Measurements from ENCODE around the gene B3GLCT.

GRCh38 chr13:31355001-31355400 lies 155.2 kb downstream of the B3GLCT start:
- TF ChIP-seq, protein P1, sequence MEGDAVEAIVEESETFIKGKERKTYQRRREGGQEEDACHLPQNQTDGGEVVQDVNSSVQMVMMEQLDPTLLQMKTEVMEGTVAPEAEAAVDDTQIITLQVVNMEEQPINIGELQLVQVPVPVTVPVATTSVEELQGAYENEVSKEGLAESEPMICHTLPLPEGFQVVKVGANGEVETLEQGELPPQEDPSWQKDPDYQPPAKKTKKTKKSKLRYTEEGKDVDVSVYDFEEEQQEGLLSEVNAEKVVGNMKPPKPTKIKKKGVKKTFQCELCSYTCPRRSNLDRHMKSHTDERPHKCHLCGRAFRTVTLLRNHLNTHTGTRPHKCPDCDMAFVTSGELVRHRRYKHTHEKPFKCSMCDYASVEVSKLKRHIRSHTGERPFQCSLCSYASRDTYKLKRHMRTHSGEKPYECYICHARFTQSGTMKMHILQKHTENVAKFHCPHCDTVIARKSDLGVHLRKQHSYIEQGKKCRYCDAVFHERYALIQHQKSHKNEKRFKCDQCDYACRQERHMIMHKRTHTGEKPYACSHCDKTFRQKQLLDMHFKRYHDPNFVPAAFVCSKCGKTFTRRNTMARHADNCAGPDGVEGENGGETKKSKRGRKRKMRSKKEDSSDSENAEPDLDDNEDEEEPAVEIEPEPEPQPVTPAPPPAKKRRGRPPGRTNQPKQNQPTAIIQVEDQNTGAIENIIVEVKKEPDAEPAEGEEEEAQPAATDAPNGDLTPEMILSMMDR (IDR thresholded peaks at IDR 0.05; ENCODE audit: insufficient read depth, low read length) = no peak
- TF ChIP-seq GABPA (IDR thresholded peaks at IDR 0.05; ENCODE audit: low read depth) (no peak), POLR2AphosphoS5 (IDR thresholded peaks at IDR 0.05; ENCODE audit: low read depth) (no peak)
- TF ChIP-seq, protein P2, sequence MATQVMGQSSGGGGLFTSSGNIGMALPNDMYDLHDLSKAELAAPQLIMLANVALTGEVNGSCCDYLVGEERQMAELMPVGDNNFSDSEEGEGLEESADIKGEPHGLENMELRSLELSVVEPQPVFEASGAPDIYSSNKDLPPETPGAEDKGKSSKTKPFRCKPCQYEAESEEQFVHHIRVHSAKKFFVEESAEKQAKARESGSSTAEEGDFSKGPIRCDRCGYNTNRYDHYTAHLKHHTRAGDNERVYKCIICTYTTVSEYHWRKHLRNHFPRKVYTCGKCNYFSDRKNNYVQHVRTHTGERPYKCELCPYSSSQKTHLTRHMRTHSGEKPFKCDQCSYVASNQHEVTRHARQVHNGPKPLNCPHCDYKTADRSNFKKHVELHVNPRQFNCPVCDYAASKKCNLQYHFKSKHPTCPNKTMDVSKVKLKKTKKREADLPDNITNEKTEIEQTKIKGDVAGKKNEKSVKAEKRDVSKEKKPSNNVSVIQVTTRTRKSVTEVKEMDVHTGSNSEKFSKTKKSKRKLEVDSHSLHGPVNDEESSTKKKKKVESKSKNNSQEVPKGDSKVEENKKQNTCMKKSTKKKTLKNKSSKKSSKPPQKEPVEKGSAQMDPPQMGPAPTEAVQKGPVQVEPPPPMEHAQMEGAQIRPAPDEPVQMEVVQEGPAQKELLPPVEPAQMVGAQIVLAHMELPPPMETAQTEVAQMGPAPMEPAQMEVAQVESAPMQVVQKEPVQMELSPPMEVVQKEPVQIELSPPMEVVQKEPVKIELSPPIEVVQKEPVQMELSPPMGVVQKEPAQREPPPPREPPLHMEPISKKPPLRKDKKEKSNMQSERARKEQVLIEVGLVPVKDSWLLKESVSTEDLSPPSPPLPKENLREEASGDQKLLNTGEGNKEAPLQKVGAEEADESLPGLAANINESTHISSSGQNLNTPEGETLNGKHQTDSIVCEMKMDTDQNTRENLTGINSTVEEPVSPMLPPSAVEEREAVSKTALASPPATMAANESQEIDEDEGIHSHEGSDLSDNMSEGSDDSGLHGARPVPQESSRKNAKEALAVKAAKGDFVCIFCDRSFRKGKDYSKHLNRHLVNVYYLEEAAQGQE (IDR thresholded peaks at IDR 0.05; ENCODE audit: insufficient replicate concordance, low read depth) = no peak
